Measurements from ENCODE around the gene AMOTL2. TPM values are rescaled to one million over a fixed set of nuclear protein-coding genes. Genes with fewer than 3 reads are reported as not detected.

Gene AMOTL2
- total RNA-seq, 8 experiments from 2014 or later: 20.7 to 57.9 (median 43.3) TPM

DNA sequence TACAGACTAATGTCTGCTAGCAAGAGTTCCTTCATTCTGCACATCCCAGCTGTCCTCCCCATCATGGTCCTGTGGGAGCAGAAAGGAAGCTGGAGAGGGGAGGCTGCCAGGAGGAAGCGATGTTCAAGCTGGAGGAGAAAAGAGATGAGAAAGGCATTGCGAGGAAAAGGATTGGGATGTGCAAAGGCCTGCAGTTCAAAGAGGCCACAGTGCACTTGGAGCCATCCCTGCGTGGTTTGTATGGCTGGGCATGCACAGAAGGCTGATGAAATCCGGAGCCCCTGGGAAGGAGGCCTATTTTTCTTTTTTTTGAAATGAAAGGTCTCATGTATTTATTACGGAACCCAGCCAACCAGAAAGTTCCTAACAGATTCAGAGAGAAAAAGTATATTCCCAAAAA is 22.8 kb downstream of the AMOTL2 start:
- ATAC-seq (replicated peaks in 6 of 8): no peak
- 66 to 100% (median 94%) methylated on average over 2 to 5 of the region's 5 CpGs; no CpG with 5 or more reads in 1 of the 10 experiments for WGBS, 10 experiments
- Histone ChIP-seq H3K27ac (no peak overlapping the region), H3K4me3 (no peak overlapping the region), H3K4me1 (replicated peaks in 1 of 2) (no peaks in the 10 kb centered on the region)
- in situ Hi-C loops (cut with MboI; ENCODE audit: low pct_unique_long_range_greater_than_20kb in 2 of 9, low sequenced_read_pairs in 9 of 9, unreplicated experiment in 9 of 9): no loop called here

DNA sequence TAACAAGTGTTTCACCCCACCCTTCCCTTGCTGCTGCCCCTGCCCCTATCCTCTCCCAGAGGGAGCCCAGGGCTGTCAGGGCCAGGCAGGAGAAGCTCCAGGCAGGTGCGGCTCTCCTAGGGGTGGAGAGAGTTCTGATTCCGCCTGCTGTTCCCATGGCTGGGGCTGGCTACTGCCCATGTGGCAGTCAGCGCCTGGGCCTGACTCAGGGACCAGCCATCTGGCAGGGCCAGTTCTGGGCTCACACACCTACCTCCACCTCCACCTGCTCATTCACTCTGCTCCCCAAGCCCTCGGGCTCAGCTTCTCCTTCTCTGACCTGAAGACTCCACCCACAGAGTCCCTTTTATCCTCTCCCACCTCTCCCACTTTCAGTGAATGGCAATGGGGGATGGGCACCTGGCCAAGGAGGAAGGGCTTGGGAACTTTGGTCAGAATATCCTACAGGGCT is 23.4 kb downstream of the AMOTL2 start:
- no peak overlapping the region for H3K27ac ChIP-seq
- ATAC-seq (replicated peaks in 6 of 8): peak in 1 of 8 experiments; percentile 7
- in situ Hi-C loops (cut with MboI; ENCODE audit: low pct_unique_long_range_greater_than_20kb in 2 of 9, low sequenced_read_pairs in 9 of 9, unreplicated experiment in 9 of 9): no loop called here
- H3K4me1 ChIP-seq (replicated peaks in 1 of 2): no peaks in the 10 kb centered on the region
- H3K4me3 ChIP-seq: no peak overlapping the region
- WGBS, 10 experiments: no CpG with 5 or more reads among the region's 4 CpGs

DNA sequence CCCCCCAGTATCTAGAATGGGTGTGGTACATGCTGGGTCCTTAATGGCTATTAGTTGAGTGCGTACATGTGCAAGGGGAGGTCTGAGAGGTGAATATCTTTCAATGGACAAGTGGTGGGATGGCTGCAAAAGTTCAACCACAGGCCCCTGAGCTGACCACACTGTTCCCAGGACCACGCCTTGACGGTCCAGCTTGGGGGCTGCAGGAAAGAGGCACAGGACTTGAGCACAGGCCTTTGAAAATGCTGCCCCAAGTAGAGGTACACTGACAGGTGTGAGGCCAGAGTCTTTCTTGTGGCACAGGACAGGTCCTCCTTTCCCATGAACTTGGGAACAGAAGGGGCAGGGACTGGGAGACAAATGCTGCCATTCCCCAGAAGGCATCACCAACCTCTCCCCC is 24.0 kb downstream of the AMOTL2 start:
- Histone ChIP-seq H3K4me1 (replicated peaks in 1 of 2) (no peaks in the 10 kb centered on the region), H3K4me3 (no peak overlapping the region), H3K27ac (no peak overlapping the region)
- WGBS, 10 experiments: 86 to 100% (median 100%) methylated on average over 1 to 2 of the region's 3 CpGs; no CpG with 5 or more reads in 5 of the 10 experiments
- ATAC-seq (replicated peaks in 6 of 8): no peak
- in situ Hi-C loops (cut with MboI; ENCODE audit: low pct_unique_long_range_greater_than_20kb in 2 of 9, low sequenced_read_pairs in 9 of 9, unreplicated experiment in 9 of 9): no loop called here

DNA sequence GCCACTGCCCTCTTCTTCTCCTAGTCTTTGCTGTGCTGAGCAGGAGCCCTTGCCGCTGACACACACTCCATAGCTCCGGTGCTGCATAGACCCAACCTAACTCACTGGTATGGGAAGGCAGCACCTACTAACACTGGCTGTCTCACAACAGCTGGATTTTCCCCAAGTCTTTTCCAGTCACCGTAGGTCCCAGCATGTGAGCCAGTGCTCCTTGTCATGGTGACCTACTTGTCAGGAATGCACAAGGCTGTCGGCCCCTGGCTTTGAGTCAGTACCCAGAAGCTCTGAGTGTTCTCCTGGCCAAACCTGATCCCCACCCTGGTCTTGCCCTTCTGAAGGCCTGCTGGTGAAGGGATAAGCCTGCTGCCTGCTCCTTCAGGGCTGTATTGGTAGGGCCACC is 25.7 kb downstream of the AMOTL2 start:
- in situ Hi-C loops (cut with MboI; ENCODE audit: low pct_unique_long_range_greater_than_20kb in 2 of 9, low sequenced_read_pairs in 9 of 9, unreplicated experiment in 9 of 9): no loop called here
- WGBS, 10 experiments: 17 to 20% methylated on average over 1 of the region's 4 CpGs; no CpG with 5 or more reads in 8 of the 10 experiments
- Histone ChIP-seq H3K27ac (no peak overlapping the region), H3K4me1 (replicated peaks in 1 of 2) (no peaks in the 10 kb centered on the region), H3K4me3 (no peak overlapping the region)
- ATAC-seq (replicated peaks in 6 of 8): peak in 2 of 8 experiments; percentile 62 to 63

DNA sequence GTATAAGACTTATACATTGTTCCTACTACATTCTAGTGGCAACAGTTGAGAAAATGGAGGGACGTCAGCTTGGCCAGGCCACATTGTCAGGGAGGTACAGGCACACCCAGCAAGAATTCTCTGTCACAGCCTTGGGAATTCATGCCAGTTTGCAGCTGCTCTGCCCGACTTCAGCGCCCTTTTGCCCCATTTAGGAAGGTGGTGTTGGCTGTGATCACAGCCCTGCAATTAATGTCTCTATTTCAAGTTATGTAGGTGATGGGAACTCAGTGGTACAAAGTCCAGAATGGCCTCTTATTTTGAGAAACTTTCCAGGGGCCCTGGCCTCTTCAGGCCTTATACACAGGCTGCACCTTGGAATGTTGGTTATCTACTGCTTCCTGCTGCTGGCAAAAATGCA is 26.7 kb downstream of the AMOTL2 start:
- WGBS, 10 experiments: 88 to 100% (median 100%) methylated on average over 1 to 3 of the region's 3 CpGs; no CpG with 5 or more reads in 1 of the 10 experiments
- Histone ChIP-seq H3K4me3 (no peak overlapping the region), H3K27ac (no peak overlapping the region), H3K4me1 (replicated peaks in 1 of 2) (no peaks in the 10 kb centered on the region)
- in situ Hi-C loops (cut with MboI; ENCODE audit: low pct_unique_long_range_greater_than_20kb in 2 of 9, low sequenced_read_pairs in 9 of 9, unreplicated experiment in 9 of 9): no loop called here
- ATAC-seq (replicated peaks in 6 of 8): no peak

DNA sequence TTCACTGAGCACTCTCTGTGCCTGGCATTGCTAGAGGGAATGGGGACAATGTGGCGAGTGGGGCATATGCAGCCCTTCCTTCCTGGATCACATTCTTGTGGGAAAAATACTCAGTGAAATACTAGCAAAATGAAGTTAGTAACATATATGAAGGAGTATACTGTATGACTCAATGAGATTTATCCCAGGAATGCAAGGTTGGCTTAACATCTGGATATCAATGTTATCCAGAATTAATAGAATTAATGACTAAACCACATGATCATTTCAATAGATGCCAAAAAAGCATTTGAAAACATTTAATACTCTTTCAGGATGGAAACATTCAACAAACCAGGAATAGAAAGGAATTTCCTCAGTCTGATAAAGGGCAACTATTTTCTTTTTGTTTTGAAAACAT is 27.5 kb downstream of the AMOTL2 start:
- WGBS, 10 experiments: 0 to 100% (median 52%) methylated on average over 1 of the region's 1 CpG; no CpG with 5 or more reads in 2 of the 10 experiments
- H3K27ac ChIP-seq: no peak overlapping the region
- no peak overlapping the region for H3K4me3 ChIP-seq
- no peak for ATAC-seq (replicated peaks in 6 of 8)
- in situ Hi-C loops (cut with MboI; ENCODE audit: low pct_unique_long_range_greater_than_20kb in 2 of 9, low sequenced_read_pairs in 9 of 9, unreplicated experiment in 9 of 9): no loop called here
- H3K4me1 ChIP-seq (replicated peaks in 1 of 2): no peaks in the 10 kb centered on the region

DNA sequence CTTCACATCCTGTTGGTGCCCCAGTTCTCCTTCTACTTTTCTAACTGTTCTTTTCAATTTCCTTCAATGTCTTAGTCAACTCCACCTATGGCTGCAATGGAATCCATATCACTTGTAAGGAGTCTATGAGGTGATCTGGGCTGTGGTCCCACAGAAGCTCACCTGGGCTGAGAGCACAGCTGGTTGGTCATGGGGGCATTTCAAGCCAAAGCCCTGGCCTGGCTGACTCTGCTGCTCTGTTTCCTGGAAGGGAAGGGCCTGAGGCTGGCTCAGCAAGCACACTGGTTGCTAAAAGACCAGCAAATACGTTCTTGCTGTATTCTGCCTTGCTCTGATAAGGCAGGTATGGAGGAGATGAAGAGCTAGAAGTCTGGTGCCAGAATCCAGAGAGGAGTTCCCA is 29.0 kb downstream of the AMOTL2 start:
- in situ Hi-C loops (cut with MboI; ENCODE audit: low pct_unique_long_range_greater_than_20kb in 2 of 9, low sequenced_read_pairs in 9 of 9, unreplicated experiment in 9 of 9): no loop called here
- no peak overlapping the region for H3K27ac ChIP-seq
- ATAC-seq (replicated peaks in 6 of 8): no peak
- no CpG with 5 or more reads among the region's 1 CpG for WGBS, 10 experiments
- H3K4me3 ChIP-seq: no peak overlapping the region
- no peaks in the 10 kb centered on the region for H3K4me1 ChIP-seq (replicated peaks in 1 of 2)

DNA sequence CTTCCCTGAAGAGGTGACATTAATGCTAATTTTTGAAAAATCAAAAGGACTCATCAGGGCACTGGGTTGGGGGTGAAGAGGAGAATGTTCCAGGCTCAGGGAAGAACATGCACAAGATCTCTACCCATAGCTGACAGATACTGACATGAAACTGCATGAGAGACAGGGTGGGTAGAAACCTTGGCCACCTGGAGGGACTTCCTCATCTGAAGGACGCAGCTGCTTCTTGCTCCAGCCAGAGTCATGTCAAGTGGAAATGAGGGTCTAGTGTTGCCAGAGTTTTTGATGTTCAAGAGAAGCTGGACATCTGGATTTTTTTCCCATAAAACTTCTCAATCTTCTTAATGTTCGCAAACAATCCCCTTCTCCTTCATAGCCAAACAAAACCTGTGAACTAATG is 29.7 kb downstream of the AMOTL2 start:
- 63 to 100% (median 100%) methylated on average over 1 to 2 of the region's 2 CpGs; no CpG with 5 or more reads in 2 of the 10 experiments for WGBS, 10 experiments
- ATAC-seq (replicated peaks in 6 of 8): no peak
- H3K27ac ChIP-seq: no peak overlapping the region

DNA sequence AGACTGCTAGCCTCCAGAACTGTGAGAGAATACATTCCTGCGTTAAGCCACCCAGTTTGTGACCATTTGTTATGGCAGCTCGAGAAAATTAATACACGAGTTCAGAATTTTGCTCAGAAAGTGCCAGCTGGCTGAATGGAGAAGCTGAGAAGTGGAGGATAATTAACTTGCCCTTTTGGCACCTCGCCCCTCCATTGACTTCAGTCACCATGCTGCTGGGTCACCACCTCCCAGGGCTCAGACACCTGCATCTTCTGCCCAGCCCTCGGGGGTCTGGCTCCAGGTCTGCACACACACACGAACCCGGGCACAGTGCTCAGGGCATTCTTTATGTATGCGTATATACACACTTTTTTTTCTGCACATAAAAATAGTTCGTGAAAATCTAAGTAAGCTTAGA is 32.0 kb downstream of the AMOTL2 start:
- ATAC-seq (replicated peaks in 6 of 8): no peak
- no peak overlapping the region for H3K4me3 ChIP-seq
- in situ Hi-C loops (cut with MboI; ENCODE audit: low pct_unique_long_range_greater_than_20kb in 2 of 9, low sequenced_read_pairs in 9 of 9, unreplicated experiment in 9 of 9): no loop called here
- 15 to 100% (median 94%) methylated on average over 1 to 9 of the region's 9 CpGs; no CpG with 5 or more reads in 1 of the 10 experiments for WGBS, 10 experiments
- no peaks in the 10 kb centered on the region for H3K4me1 ChIP-seq (replicated peaks in 1 of 2)
- H3K27ac ChIP-seq: no peak overlapping the region

More for the DNA sequence above, 29.7 kb downstream of the AMOTL2 start:
- H3K4me1 ChIP-seq (replicated peaks in 1 of 2): no peaks in the 10 kb centered on the region
- in situ Hi-C loops (cut with MboI; ENCODE audit: low pct_unique_long_range_greater_than_20kb in 2 of 9, low sequenced_read_pairs in 9 of 9, unreplicated experiment in 9 of 9): no loop called here
- no peak overlapping the region for H3K4me3 ChIP-seq

DNA sequence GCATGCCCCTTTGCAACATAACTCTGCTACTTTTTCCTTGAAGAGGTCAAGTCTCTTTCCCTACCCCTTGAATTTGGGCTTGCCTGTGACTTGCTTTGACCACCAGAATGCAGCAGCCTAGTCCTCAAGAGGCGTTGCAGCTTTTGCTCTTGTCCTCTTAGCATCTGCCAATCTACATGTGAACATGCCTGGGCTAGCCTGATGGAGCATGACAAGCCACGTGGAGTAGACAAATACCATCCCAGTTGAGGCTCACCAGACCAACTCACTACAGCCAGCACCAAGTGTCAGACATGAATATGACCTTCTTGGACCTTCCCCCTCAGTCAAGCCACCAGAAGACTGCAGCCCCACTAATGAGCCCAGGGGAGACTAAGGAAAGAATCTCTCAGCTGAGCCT is 32.9 kb downstream of the AMOTL2 start:
- ATAC-seq (replicated peaks in 6 of 8): peak in 2 of 8 experiments; percentile 34 to 52
- H3K27ac ChIP-seq: no peak overlapping the region
- WGBS, 10 experiments: 67 to 100% (median 90%) methylated on average over 1 of the region's 2 CpGs; no CpG with 5 or more reads in 4 of the 10 experiments
- in situ Hi-C loops (cut with MboI; ENCODE audit: low pct_unique_long_range_greater_than_20kb in 2 of 9, low sequenced_read_pairs in 9 of 9, unreplicated experiment in 9 of 9): no loop called here
- H3K4me3 ChIP-seq: no peak overlapping the region
- H3K4me1 ChIP-seq (replicated peaks in 1 of 2): peaks cover 8% of the 10 kb centered on the region in 2 donors

DNA sequence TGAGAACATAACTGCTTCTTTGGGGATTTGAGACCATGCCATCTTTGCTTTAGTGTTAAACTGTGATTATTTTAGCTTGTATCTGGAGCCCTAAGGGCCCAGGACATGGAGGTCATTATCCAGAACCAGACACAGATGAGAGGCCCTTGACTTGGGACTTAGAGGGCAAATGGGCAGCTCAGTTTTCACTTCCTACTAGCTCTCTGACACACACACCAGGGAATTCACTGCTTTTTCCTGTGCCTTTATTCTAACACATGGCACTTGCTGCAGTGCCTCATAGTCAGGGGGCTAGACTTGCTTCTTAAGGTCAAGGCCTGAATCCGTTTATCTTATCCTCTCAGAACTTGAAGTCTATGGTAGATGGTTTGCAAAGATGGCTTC is 33.3 kb downstream of the AMOTL2 start:
- H3K4me3 ChIP-seq: no peak overlapping the region
- in situ Hi-C loops (cut with MboI; ENCODE audit: low pct_unique_long_range_greater_than_20kb in 2 of 9, low sequenced_read_pairs in 9 of 9, unreplicated experiment in 9 of 9): no loop called here
- no peak overlapping the region for H3K27ac ChIP-seq
- no peak for ATAC-seq (replicated peaks in 6 of 8)
- peaks cover 11 to 12% of the 10 kb centered on the region in 2 donors for H3K4me1 ChIP-seq (replicated peaks in 1 of 2)
- 29 to 100% (median 71%) methylated on average over 1 of the region's 1 CpG; no CpG with 5 or more reads in 3 of the 10 experiments for WGBS, 10 experiments

DNA sequence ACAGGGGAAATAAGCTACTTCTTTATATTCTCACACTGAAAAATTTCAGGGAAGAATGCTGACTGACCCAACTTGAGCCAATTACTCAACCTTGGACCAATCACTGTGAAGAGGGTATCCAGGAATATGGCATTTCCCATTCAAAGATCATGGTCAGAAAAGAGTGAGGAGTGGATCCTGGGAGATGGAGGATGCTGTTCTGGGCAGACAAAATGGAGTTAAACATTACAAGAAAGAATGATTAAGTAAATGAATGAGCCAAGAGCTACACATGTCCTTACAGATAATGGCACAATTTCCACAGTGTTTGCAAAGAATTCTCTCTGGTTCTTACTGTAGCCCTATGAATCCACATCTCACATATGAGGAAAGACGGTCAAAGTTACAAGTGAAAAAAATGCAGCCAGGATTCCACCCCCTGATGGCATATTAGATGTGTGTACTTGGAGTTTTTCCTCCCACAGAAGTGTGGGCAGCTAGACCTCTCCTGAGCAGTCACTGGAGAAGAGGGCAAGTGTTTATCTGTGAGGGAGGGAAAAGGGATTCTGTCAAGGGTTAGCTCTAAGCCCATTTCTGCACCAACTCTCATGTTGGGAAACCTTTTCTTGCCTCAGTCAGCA is 33.8 kb downstream of the AMOTL2 start:
- H3K4me1 ChIP-seq (replicated peaks in 1 of 2): peaks cover 11 to 13% of the 10 kb centered on the region in 2 donors
- no CpG with 5 or more reads among the region's 1 CpG for WGBS, 10 experiments
- no peak overlapping the region for H3K4me3 ChIP-seq
- H3K27ac ChIP-seq: no peak overlapping the region
- ATAC-seq (replicated peaks in 6 of 8): no peak
- in situ Hi-C loops (cut with MboI; ENCODE audit: low pct_unique_long_range_greater_than_20kb in 2 of 9, low sequenced_read_pairs in 9 of 9, unreplicated experiment in 9 of 9): no loop called here

DNA sequence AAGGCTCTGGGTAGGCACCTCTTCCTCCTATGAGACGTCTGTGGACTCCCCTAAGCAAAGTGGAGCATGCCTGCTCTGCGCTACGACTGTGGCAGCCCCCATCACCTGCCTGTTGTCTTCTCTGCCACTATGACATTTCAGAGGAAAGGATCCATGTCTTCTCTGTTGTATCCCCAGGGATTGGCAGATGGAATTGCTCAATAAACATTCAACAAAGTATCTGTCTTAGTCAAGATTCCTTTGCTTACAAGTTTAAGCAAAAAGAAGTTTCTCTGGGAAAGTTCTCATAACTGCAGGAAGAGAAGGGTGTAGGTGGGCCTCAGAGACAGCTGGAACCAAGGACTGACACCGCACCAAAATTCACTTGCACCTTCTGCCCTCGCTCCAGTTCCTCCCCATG is 34.3 kb downstream of the AMOTL2 start:
- in situ Hi-C loops (cut with MboI; ENCODE audit: low pct_unique_long_range_greater_than_20kb in 2 of 9, low sequenced_read_pairs in 9 of 9, unreplicated experiment in 9 of 9): no loop called here
- H3K4me3 ChIP-seq: no peak overlapping the region
- no peak overlapping the region for H3K27ac ChIP-seq
- 78 to 94% (median 88%) methylated on average over 1 to 4 of the region's 5 CpGs; no CpG with 5 or more reads in 4 of the 10 experiments for WGBS, 10 experiments
- peaks cover 11 to 13% of the 10 kb centered on the region in 2 donors for H3K4me1 ChIP-seq (replicated peaks in 1 of 2)
- no peak for ATAC-seq (replicated peaks in 6 of 8)

DNA sequence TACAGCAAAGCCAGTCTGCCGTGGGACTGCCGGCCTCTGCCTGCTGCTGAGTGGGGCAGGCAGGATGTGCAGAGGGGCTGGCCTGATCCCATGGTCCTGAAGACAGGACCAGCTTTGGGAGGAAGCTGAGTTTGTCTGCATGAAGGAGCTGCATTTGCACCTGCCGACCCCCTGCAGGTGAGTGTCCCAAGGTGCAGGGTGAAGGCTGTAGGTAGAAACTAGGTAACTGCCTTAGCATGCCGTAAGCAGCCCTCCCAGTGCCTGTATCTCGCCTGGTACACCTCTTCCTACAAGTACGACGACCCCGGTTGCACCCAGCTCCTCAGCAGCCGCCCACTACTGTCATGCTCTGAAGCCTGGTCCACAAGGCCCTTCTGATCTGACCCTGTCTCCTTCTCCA is 34.9 kb downstream of the AMOTL2 start:
- in situ Hi-C loops (cut with MboI; ENCODE audit: low pct_unique_long_range_greater_than_20kb in 2 of 9, low sequenced_read_pairs in 9 of 9, unreplicated experiment in 9 of 9): no loop called here
- 77 to 100% (median 85%) methylated on average over 1 to 3 of the region's 9 CpGs; no CpG with 5 or more reads in 2 of the 10 experiments for WGBS, 10 experiments
- H3K4me3 ChIP-seq: no peak overlapping the region
- no peak overlapping the region for H3K27ac ChIP-seq
- H3K4me1 ChIP-seq (replicated peaks in 1 of 2): peaks cover 11 to 13% of the 10 kb centered on the region in 2 donors
- no peak for ATAC-seq (replicated peaks in 6 of 8)

All from motor neuron (in vitro differentiated cells).